ENCODE results near the gene CTBP2.
"Not testable (repeated sequence)": the region's sequence is repeated elsewhere in the genome, so short reads cannot be mapped to it uniquely, and the experiment has no call there.

CTBP2 gene

GRCh38 chr10:124997771-124998623, 162.4 kb downstream of the CTBP2 start:
- DNase-seq (ENCODE audit: low spot score) = no peak

GRCh38 chr10:124997306-124997705, 163.1 kb downstream of the CTBP2 start:
- DNase-seq (ENCODE audit: low spot score) = no peak

- DNase-seq (ENCODE audit: low spot score) = peak; percentile 3
Measured at GRCh38 chr10:124996854-124997215, 163.5 kb downstream of the CTBP2 start.

- no peak for DNase-seq (ENCODE audit: low spot score)
Measured at GRCh38 chr10:124996127-124996853, 164.1 kb downstream of the CTBP2 start.

- DNase-seq (ENCODE audit: low spot score) = no peak
Measured at GRCh38 chr10:124995605-124996004, 164.8 kb downstream of the CTBP2 start.

GRCh38 chr10:124994573-124995473, 165.5 kb downstream of the CTBP2 start:
- DNase-seq (ENCODE audit: low spot score) = no peak

GRCh38 chr10:124993736-124994451, 166.5 kb downstream of the CTBP2 start:
- no peak for DNase-seq (ENCODE audit: low spot score)

GRCh38 chr10:124993345-124993708, 167.0 kb downstream of the CTBP2 start:
- DNase-seq (ENCODE audit: low spot score) = no peak

- DNase-seq (ENCODE audit: low spot score) = peak; percentile 47
Measured at GRCh38 chr10:124992462-124993344, 167.7 kb downstream of the CTBP2 start.

- DNase-seq (ENCODE audit: low spot score) = no peak
Measured at GRCh38 chr10:124991835-124992234, 168.5 kb downstream of the CTBP2 start.

- DNase-seq (ENCODE audit: low spot score) = no peak
Measured at GRCh38 chr10:124990671-124991625, 169.4 kb downstream of the CTBP2 start.

- no peak for DNase-seq (ENCODE audit: low spot score)
Measured at GRCh38 chr10:124989526-124989925, 170.8 kb downstream of the CTBP2 start.

- DNase-seq (ENCODE audit: low spot score) = not testable (repeated sequence)
Measured at GRCh38 chr10:124988753-124989152, 171.6 kb downstream of the CTBP2 start.

GRCh38 chr10:124987788-124988187, 172.6 kb downstream of the CTBP2 start:
- DNase-seq (ENCODE audit: low spot score) = no peak

GRCh38 chr10:124985162-124985561, 175.2 kb downstream of the CTBP2 start:
- no peak for DNase-seq (ENCODE audit: low spot score)

- no peak for DNase-seq (ENCODE audit: low spot score)
Measured at GRCh38 chr10:124984376-124984775, 176.0 kb downstream of the CTBP2 start.

- DNase-seq (ENCODE audit: low spot score) = no peak
Measured at GRCh38 chr10:124983321-124983720, 177.0 kb downstream of the CTBP2 start.

GRCh38 chr10:124978376-124978725, 182.0 kb downstream of the CTBP2 start:
- no peak for DNase-seq (ENCODE audit: low spot score)

GRCh38 chr10:124977648-124978375, 182.6 kb downstream of the CTBP2 start:
- DNase-seq (ENCODE audit: low spot score) = no peak

Data from AG20443 (cell line).